Tibial artery (tissue), 4 donors: ENCODE measurements around the gene SLU7.

Experiments
- DNase-seq, 2 donors: peaks; one replicate each; pipeline ENCODE4 v3.0.0-alpha.2; 2019
- H3K27ac ChIP-seq, 2 donors: fragments of 200-600 bp; sonication (generic) in 1 of 2; 1 replicate in 1 of 2; 2 replicates in 1 of 2; pipeline ENCODE4 v1.5.1; 2018 to 2019; ENCODE audit warnings: mild to moderate bottlenecking in 1 of 2
- H3K27me3 ChIP-seq, 2 donors: fragments of 200-600 bp; sonication (generic) in 1 of 2; one replicate each; pipeline versions ENCODE4 v1.5.1 to v1.6.0; 2016 to 2019
- H3K36me3 ChIP-seq, 3 donors: fragments of 200-600 bp; sonication (generic) in 2 of 3; one replicate each; pipeline ENCODE4 v1.5.1; 2016 to 2019; ENCODE audit warnings: mild to moderate bottlenecking in 2 of 3
- H3K4me1 ChIP-seq, 4 donors: fragments of 200-600 bp; sonication (generic) in 2 of 4; 1 replicate in 3 of 4; 2 replicates in 1 of 4; pipeline ENCODE4 v1.5.1; 2016 to 2019
- H3K4me3 ChIP-seq, 2 donors: fragments of 200-600 bp; sonication (generic) in 1 of 2; 1 replicate in 1 of 2; 2 replicates in 1 of 2; pipeline ENCODE4 v1.5.1; 2018 to 2019; ENCODE audit warnings: mild to moderate bottlenecking in 2 of 2
- H3K9me3 ChIP-seq, 3 donors: fragments of 200-600 bp; sonication (generic) in 1 of 3; one replicate each; pipeline ENCODE4 v1.5.1; 2016 to 2019
- CTCF ChIP-seq, 2 experiments: fragments of 200-600 bp in 1 of 2; fragments of 450-650 bp in 1 of 2; IDR thresholded peaks; one replicate each; pipeline ENCODE4 v1.5.1; 2017 to 2019; ENCODE audit warnings: antibody characterized with exemption in 2 of 2, mild to moderate bottlenecking in 1 of 2, moderate library complexity in 1 of 2
- intact Hi-C: fragments of 100-400 bp; cut with DNase I; formaldehyde crosslinking; loops from one replicate; pipeline ENCODE4 v1.15.0; 2023; ENCODE audit warnings: low total_unique reads

Gene SLU7

GRCh38 chr5:160435532-160435931 is 16.7 kb upstream of the SLU7 start:
- intact Hi-C loops: no loop called here
- Histone ChIP-seq H3K36me3 (no peaks in the 10 kb centered on the region), H3K9me3 (no peaks in the 10 kb centered on the region), H3K27ac (no peak overlapping the region), H3K4me1 (peaks cover 0 to 10% (median 6%) of the 10 kb centered on the region in 4 donors), H3K27me3 (peaks cover 0 to 2% of the 10 kb centered on the region in 2 donors), H3K4me3 (no peak overlapping the region)
- no peak for DNase-seq
- TF ChIP-seq CTCF (IDR thresholded peaks at IDR 0.05): no peak

DNA sequence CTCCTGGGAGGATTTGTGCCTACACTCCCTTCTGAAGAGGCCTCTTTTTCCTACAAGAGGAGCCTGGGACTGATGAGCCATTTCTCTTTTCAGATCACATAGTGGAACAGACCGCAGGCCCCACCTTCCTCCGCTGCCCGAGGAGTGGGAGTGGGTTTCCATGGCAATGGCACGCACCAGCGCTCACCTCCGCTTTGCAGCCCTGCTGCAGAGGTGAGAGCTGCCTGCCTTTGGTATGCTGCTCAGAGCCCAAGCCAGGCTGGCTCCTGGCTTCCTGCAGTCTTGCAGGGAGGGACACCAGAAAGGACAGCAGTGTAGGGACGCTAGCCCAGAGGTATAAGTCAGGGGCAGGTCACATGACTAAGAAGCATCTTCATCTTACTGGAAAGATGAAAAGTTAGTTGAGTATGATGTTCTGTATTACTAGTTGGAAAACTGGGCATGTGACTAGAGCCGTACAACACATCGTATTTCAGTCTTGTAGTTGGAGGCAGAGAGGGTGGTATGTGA is 15.2 kb upstream of the SLU7 start:
- H3K27ac ChIP-seq: no peak overlapping the region
- intact Hi-C loops: no loop called here
- no peaks in the 10 kb centered on the region for H3K36me3 ChIP-seq
- H3K4me1 ChIP-seq: peaks cover 0 to 8% (median 6%) of the 10 kb centered on the region in 4 donors
- peaks cover 0 to 2% of the 10 kb centered on the region in 2 donors for H3K27me3 ChIP-seq
- H3K4me3 ChIP-seq: no peak overlapping the region
- H3K9me3 ChIP-seq: no peaks in the 10 kb centered on the region
- no peak for DNase-seq
- TF ChIP-seq CTCF (IDR thresholded peaks at IDR 0.05): no peak

DNA sequence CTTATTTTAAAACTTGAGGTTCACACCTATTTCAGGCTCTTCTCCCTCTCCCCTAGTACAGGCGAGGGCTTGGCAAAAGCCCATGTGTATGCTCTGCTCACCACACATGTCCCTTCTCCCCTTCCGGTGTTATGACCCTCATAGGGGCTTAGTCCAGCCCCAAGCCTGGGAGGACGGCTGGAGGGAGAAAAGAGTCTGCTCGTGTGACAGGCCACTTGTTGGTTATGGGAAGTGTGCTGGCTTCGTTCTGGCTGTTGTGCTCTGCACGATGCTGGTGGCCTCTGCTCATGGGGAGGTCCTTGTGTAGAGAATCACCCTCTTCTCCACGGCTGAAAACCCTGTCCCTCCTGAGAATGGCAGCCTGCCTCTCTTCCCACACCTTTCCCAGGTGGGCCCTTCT is 13.9 kb upstream of the SLU7 start:
- no peak overlapping the region for H3K27ac ChIP-seq
- no peak for TF ChIP-seq CTCF (IDR thresholded peaks at IDR 0.05)

GRCh38 chr5:160432196-160432595 is 13.3 kb upstream of the SLU7 start:
- DNase-seq: no peak
- Histone ChIP-seq H3K27ac (no peak overlapping the region), H3K4me3 (no peak overlapping the region), H3K36me3 (no peaks in the 10 kb centered on the region), H3K4me1 (no peaks in the 10 kb centered on the region), H3K9me3 (no peaks in the 10 kb centered on the region), H3K27me3 (peaks cover 0 to 2% of the 10 kb centered on the region in 2 donors)
- no peak for TF ChIP-seq CTCF (IDR thresholded peaks at IDR 0.05)
- intact Hi-C loops: no loop called here

More for the DNA sequence above, 13.9 kb upstream of the SLU7 start:
- H3K4me3 ChIP-seq: no peak overlapping the region
- no peaks in the 10 kb centered on the region for H3K9me3 ChIP-seq
- H3K27me3 ChIP-seq: peaks cover 0 to 2% of the 10 kb centered on the region in 2 donors
- no peak for DNase-seq
- no peaks in the 10 kb centered on the region for H3K4me1 ChIP-seq
- no peaks in the 10 kb centered on the region for H3K36me3 ChIP-seq
- intact Hi-C loops: no loop called here

- intact Hi-C loops: no loop called here
- DNase-seq: no peak
- Histone ChIP-seq H3K36me3 (no peaks in the 10 kb centered on the region), H3K4me1 (no peaks in the 10 kb centered on the region), H3K27ac (no peak overlapping the region), H3K4me3 (no peak overlapping the region), H3K27me3 (no peaks in the 10 kb centered on the region), H3K9me3 (no peaks in the 10 kb centered on the region)
- TF ChIP-seq CTCF (IDR thresholded peaks at IDR 0.05): no peak
Observed at GRCh38 chr5:160427607-160428006, 8.7 kb upstream of the SLU7 start.

GRCh38 chr5:160423099-160423498 is 4.2 kb upstream of the SLU7 start:
- Histone ChIP-seq H3K4me3 (no peak overlapping the region), H3K27ac (no peak overlapping the region), H3K4me1 (peaks cover 0 to 16% (median 8%) of the 10 kb centered on the region in 4 donors), H3K27me3 (no peaks in the 10 kb centered on the region), H3K9me3 (no peaks in the 10 kb centered on the region), H3K36me3 (no peaks in the 10 kb centered on the region)
- no peak for TF ChIP-seq CTCF (IDR thresholded peaks at IDR 0.05)
- no peak for DNase-seq
- intact Hi-C loops: no loop called here
